Measurements from ENCODE around the gene VANGL2. TPM values are rescaled to one million over a fixed set of nuclear protein-coding genes. Genes with fewer than 3 reads are reported as not detected.

The VANGL2 gene
- total and polyA plus RNA-seq, 11 donors = 0.94 to 3.2 (median 1.9) TPM

GRCh38 chr1:160363010-160363409, 37.4 kb upstream of the VANGL2 start:
- no peaks in the 10 kb centered on the region for H3K4me1 ChIP-seq
- no peaks in the 10 kb centered on the region for H3K9me3 ChIP-seq
- H3K27me3 ChIP-seq = peaks cover 0 to 4% (median 0%) of the 10 kb centered on the region in 9 donors
- peaks cover 0 to 34% (median 21%) of the 10 kb centered on the region in 9 donors for H3K36me3 ChIP-seq
- ATAC-seq (no peak), DNase-seq (no peak)
- 49 to 54% (median 51%) methylated on average over 5 of the region's 5 CpGs for WGBS, 4 donors
- no peak overlapping the region for H3K4me3 ChIP-seq
- no peak overlapping the region for H3K27ac ChIP-seq
- TF ChIP-seq, protein P1, sequence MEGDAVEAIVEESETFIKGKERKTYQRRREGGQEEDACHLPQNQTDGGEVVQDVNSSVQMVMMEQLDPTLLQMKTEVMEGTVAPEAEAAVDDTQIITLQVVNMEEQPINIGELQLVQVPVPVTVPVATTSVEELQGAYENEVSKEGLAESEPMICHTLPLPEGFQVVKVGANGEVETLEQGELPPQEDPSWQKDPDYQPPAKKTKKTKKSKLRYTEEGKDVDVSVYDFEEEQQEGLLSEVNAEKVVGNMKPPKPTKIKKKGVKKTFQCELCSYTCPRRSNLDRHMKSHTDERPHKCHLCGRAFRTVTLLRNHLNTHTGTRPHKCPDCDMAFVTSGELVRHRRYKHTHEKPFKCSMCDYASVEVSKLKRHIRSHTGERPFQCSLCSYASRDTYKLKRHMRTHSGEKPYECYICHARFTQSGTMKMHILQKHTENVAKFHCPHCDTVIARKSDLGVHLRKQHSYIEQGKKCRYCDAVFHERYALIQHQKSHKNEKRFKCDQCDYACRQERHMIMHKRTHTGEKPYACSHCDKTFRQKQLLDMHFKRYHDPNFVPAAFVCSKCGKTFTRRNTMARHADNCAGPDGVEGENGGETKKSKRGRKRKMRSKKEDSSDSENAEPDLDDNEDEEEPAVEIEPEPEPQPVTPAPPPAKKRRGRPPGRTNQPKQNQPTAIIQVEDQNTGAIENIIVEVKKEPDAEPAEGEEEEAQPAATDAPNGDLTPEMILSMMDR (IDR thresholded peaks at IDR 0.05) = no peak
- TF ChIP-seq POLR2A (IDR thresholded peaks at IDR 0.05) = no peak
- intact Hi-C loops (cut with DNase I) = no loop called here

DNA sequence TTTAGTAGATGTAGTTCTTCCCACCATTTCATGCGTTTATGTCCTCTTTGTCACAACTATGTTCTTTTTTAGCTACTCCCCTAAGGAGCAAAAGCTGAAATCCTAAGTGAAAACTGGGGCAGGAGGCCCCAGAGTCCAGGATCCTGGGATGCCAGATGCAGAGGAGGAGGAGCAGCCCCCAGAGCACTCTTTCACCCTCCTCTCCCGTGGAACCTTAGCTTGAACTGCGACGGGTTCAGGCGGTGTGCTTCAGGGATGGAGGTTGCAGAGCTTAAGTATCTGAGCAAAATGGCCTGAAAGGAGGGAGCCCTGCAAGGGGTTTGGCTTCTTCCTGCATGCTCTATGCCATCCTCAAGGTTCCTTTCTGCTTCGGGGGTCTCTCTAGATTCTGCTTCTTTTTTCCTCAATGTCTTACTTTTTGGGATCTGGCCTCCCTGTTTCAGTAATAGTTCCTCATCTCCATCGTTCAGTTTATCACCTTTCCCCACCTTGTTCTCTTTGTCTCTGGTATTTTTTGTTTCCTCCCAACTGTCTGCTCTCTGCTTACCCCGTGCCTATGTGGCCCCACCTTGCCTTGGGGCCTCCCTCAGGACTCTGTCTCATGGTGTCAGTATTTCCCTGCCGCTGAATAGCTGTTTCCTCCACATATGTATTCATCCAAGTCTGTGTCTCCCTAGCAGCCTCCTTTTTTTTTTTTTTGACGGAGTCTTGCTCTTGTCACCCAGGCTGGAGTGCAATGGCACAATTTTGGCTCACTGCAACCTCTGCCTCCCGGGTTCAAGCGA, 36.2 kb upstream of the VANGL2 start:
- WGBS, 4 donors = 69 to 74% (median 72%) methylated on average over 12 of the region's 12 CpGs
- Histone ChIP-seq H3K27ac (no peak overlapping the region), H3K9me3 (no peaks in the 10 kb centered on the region), H3K36me3 (peaks cover 0 to 23% (median 10%) of the 10 kb centered on the region in 9 donors), H3K27me3 (peaks cover 0 to 4% (median 0%) of the 10 kb centered on the region in 9 donors), H3K4me1 (no peaks in the 10 kb centered on the region), H3K4me3 (no peak overlapping the region)
- ATAC-seq (no peak), DNase-seq (no peak)
- TF ChIP-seq, protein P1 (IDR thresholded peaks at IDR 0.05) = no peak
- TF ChIP-seq POLR2A (IDR thresholded peaks at IDR 0.05) = no peak
- intact Hi-C loops (cut with DNase I) = no loop called here

DNA sequence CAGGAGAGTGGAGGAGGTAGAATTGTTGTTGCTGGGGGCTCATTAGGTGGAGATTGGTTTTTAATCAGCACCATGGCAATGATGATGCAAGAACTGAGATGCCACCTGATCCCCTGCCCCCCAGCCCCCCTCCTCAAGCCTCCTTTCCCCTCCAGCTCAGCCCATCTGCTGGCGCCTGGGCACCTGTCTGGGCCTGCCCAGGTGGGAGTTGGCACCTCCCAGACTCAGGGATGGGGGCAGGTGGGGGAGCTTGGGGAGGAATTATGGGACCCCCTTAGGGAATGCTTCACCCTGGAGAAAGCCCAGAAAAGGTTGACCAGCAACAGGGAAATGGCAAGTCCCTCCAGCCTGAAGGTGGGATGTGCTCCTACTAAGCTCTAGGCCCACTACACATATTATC, 35.0 kb upstream of the VANGL2 start:
- 91 to 100% (median 100%) methylated on average over 1 of the region's 1 CpG for WGBS, 4 donors
- no peak overlapping the region for H3K4me3 ChIP-seq
- H3K36me3 ChIP-seq = peaks cover 0 to 14% (median 0%) of the 10 kb centered on the region in 9 donors
- no peak for ATAC-seq
- intact Hi-C loops (cut with DNase I) = no loop called here
- H3K27me3 ChIP-seq = peaks cover 0 to 6% (median 0%) of the 10 kb centered on the region in 9 donors
- no peak for DNase-seq
- TF ChIP-seq, protein P1 (IDR thresholded peaks at IDR 0.05) = no peak
- no peak for TF ChIP-seq POLR2A (IDR thresholded peaks at IDR 0.05)
- no peak overlapping the region for H3K27ac ChIP-seq
- no peaks in the 10 kb centered on the region for H3K9me3 ChIP-seq
- H3K4me1 ChIP-seq = no peaks in the 10 kb centered on the region

DNA sequence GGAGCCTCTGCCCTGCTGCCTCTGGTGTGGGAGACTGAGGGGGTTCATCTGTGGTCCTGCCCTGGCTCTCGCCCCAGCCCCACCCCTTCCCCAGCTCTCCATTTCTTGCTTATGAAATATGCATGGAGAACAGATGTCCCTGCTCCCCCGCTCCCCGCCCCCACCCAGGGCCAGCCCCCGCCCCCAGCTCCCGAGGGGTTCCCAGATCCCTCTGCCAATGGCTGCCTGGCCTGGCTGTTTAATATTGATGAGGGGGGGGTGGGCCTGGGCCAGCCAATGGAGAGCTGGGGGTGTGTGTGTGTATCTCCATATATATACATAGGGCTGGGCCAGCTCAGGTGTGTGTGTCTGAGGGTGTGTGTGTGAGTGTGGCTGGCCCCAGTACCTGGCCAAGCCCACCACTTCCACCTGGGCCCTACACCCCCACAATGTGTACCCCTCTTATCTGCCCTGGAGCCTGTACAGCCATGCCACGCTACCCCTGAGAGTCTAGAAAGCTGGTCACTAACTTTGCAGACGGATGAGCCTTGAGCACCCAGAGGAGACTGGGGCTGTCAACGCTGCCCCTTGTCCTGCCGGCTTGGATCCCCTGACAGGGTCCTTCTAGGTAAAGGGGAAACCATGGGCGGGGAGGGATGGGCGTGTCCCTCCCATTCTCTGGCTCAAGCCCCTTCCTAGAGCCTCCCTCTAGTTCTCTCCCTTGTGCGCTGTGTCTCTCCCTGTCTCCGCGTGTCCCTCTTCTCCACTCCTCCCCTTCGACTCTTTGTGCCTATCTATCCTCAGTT, 33.4 kb upstream of the VANGL2 start, which contains the start of gene NHLH1:
Gene NHLH1 (plus strand): TSS at position 341 of the 785 bp plus-strand sequence. CDS start 3,661 bp downstream, outside the sequence.
- Histone ChIP-seq H3K36me3 (no peaks in the 10 kb centered on the region), H3K4me1 (no peaks in the 10 kb centered on the region), H3K4me3 (no peak within 1 kb of the TSS), H3K27me3 (peaks cover 0 to 13% (median 3%) of the 10 kb centered on the region in 9 donors), H3K27ac (no peak within 1 kb of the TSS), H3K9me3 (no peaks in the 10 kb centered on the region)
- peak in 1 of 4 donors; percentile 21 for ATAC-seq
- DNase-seq = no peak
- TF ChIP-seq POLR2A (IDR thresholded peaks at IDR 0.05) = no peak
- TF ChIP-seq, protein P1 (IDR thresholded peaks at IDR 0.05) = no peak
- 56 to 73% (median 58%) methylated on average over 12 to 15 of the region's 15 CpGs for WGBS, 4 donors
- intact Hi-C loops (cut with DNase I) = no loop called here
